ENCODE data around the gene CLEC16A. TPM values are rescaled to one million over a fixed set of nuclear protein-coding genes. Genes with fewer than 3 reads are reported as not detected.

CLEC16A gene
- total and polyA plus RNA-seq, 9 of the 15 experiments (the other 6 are each of a cell fraction or from before 2014, with no cell fraction given) = 1.00 to 22.3 (median 10.0) TPM

DNA sequence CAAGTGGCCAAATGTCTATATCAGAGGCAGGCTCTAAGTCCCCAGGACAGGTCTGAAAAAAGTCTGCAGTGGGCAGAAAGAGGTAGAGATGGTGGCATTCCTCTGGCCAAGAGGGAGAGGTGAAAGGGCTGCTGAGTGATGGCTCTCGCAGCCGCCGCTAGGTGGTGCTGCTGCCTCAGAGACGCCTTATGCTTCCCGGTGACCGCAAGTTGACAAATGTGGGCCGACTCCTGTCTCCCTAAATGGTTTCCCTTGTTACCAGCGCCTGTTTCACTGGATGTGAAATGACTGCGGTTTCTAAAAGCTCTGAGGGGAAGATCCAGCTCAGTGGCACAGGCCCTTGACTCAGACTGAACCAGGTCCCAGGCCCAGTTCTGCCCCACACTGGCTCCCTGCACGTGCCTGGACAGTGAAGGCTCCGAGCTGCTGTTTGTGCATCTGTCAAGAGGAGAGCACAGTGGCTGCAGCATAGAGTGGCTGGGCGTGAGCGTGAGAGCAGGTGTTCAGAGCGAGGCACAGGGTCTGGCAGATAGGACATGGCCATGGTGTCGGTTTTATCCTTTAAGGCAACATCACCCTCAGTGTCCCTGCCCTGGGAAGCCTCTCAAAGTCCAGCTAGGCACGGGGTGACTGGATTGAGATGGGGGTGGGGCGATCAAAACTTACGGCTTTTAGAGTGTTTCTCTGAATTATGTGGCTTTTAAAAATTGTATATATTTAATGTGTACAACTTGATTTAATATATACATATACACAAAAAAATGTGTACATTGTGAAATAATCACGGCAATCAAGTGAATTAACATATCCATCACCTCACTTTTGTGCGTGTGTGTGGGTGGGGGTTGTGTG lies 19.9 kb downstream of the CLEC16A start (continued):
- TF ChIP-seq ZNF384 (IDR thresholded peaks at IDR 0.05; ENCODE audit: low read depth, low read length) = no peak
- 0 out of 2 replicates have a peak, but pooled peaks have one; percentile 24 for TF ChIP-seq HLTF (IDR thresholded peaks at IDR 0.05)
- TF ChIP-seq FOXM1 (IDR thresholded peaks at IDR 0.05; ENCODE audit: low read depth) = no peak
- TF ChIP-seq FOXM1 (CRISPR knock-in tag; IDR thresholded peaks at IDR 0.05; ENCODE audit: low read depth) = no peak
- no peak for TF ChIP-seq ZSCAN29 (IDR thresholded peaks at IDR 0.05)
- TF ChIP-seq MYNN (IDR thresholded peaks at IDR 0.05) = no peak
- TF ChIP-seq MYNN (CRISPR knock-in tag; IDR thresholded peaks at IDR 0.05) = no peak
- TF ChIP-seq ZNF77 (CRISPR knock-in tag; IDR thresholded peaks at IDR 0.05) = no peak
- no peak for TF ChIP-seq HCFC1 (IDR thresholded peaks at IDR 0.05; ENCODE audit: low read depth, low read length)
- no peak for TF ChIP-seq ATF2 (CRISPR knock-in tag; IDR thresholded peaks at IDR 0.05)
- TF ChIP-seq MAX (CRISPR knock-in tag; IDR thresholded peaks at IDR 0.05) = no peak
- TF ChIP-seq, protein P1, sequence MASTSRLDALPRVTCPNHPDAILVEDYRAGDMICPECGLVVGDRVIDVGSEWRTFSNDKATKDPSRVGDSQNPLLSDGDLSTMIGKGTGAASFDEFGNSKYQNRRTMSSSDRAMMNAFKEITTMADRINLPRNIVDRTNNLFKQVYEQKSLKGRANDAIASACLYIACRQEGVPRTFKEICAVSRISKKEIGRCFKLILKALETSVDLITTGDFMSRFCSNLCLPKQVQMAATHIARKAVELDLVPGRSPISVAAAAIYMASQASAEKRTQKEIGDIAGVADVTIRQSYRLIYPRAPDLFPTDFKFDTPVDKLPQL (IDR thresholded peaks at IDR 0.05; ENCODE audit: extremely low read depth, insufficient read length) = no peak
- TF ChIP-seq ZNF644 (tag; IDR thresholded peaks at IDR 0.05; ENCODE audit: low read depth) = no peak
- no peak for TF ChIP-seq THRAP3 (IDR thresholded peaks at IDR 0.05; ENCODE audit: borderline replicate concordance)
- TF ChIP-seq, protein P2, sequence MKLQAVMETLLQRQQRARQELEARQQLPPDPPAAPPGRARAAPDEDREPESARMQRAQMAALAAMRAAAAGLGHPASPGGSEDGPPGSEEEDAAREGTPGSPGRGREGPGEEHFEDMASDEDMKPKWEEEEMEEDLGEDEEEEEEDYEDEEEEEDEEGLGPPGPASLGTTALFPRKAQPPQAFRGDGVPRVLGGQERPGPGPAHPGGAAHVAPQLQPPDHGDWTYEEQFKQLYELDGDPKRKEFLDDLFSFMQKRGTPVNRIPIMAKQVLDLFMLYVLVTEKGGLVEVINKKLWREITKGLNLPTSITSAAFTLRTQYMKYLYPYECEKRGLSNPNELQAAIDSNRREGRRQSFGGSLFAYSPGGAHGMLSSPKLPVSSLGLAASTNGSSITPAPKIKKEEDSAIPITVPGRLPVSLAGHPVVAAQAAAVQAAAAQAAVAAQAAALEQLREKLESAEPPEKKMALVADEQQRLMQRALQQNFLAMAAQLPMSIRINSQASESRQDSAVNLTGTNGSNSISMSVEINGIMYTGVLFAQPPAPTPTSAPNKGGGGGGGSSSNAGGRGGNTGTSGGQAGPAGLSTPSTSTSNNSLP (IDR thresholded peaks at IDR 0.05; ENCODE audit: borderline replicate concordance, low read depth, low read length) = no peak
- TF ChIP-seq CSDE1 (IDR thresholded peaks at IDR 0.05) = no peak
- TF ChIP-seq ZNF274 (IDR thresholded peaks at IDR 0.05; ENCODE audit: borderline replicate concordance, low read depth, low read length) = no peak
- TF ChIP-seq, protein P3, sequence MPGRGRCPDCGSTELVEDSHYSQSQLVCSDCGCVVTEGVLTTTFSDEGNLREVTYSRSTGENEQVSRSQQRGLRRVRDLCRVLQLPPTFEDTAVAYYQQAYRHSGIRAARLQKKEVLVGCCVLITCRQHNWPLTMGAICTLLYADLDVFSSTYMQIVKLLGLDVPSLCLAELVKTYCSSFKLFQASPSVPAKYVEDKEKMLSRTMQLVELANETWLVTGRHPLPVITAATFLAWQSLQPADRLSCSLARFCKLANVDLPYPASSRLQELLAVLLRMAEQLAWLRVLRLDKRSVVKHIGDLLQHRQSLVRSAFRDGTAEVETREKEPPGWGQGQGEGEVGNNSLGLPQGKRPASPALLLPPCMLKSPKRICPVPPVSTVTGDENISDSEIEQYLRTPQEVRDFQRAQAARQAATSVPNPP (IDR thresholded peaks at IDR 0.05; ENCODE audit: borderline replicate concordance, insufficient read depth, insufficient read length) = no peak
- no peak for TF ChIP-seq TEAD2 (tag; IDR thresholded peaks at IDR 0.05)
- TF ChIP-seq ZNF232 (CRISPR knock-in tag; IDR thresholded peaks at IDR 0.05) = no peak
- TF ChIP-seq TSC22D4 (tag; IDR thresholded peaks at IDR 0.05) = no peak
- TF ChIP-seq, protein P4, sequence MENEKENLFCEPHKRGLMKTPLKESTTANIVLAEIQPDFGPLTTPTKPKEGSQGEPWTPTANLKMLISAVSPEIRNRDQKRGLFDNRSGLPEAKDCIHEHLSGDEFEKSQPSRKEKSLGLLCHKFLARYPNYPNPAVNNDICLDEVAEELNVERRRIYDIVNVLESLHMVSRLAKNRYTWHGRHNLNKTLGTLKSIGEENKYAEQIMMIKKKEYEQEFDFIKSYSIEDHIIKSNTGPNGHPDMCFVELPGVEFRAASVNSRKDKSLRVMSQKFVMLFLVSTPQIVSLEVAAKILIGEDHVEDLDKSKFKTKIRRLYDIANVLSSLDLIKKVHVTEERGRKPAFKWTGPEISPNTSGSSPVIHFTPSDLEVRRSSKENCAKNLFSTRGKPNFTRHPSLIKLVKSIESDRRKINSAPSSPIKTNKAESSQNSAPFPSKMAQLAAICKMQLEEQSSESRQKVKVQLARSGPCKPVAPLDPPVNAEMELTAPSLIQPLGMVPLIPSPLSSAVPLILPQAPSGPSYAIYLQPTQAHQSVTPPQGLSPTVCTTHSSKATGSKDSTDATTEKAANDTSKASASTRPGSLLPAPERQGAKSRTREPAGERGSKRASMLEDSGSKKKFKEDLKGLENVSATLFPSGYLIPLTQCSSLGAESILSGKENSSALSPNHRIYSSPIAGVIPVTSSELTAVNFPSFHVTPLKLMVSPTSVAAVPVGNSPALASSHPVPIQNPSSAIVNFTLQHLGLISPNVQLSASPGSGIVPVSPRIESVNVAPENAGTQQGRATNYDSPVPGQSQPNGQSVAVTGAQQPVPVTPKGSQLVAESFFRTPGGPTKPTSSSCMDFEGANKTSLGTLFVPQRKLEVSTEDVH (IDR thresholded peaks at IDR 0.05; ENCODE audit: low read depth, partially characterized antibody) = no peak

All from K562 (cell line).